Sigmoid colon (tissue), 7 donors: ENCODE results near the gene NOL9. TPM values are rescaled to one million over a fixed set of nuclear protein-coding genes. Genes with fewer than 3 reads are reported as not detected.

Source experiments
- DNase-seq: peaks from one replicate; pipeline ENCODE4 v3.0.0-alpha.2; 2019
- H3K27ac ChIP-seq, 4 donors: fragments of 200-600 bp; sonication (generic); one replicate each; pipeline ENCODE4 v1.5.1; 2016 to 2019; ENCODE audit warnings: mild to moderate bottlenecking in 1 of 4
- H3K27me3 ChIP-seq, 3 donors: fragments of 200-600 bp; sonication (generic); one replicate each; pipeline ENCODE4 v1.5.1; 2019; ENCODE audit warnings: mild to moderate bottlenecking in 1 of 3
- H3K36me3 ChIP-seq, 4 donors: fragments of 200-600 bp; sonication (generic); one replicate each; pipeline ENCODE4 v1.5.1; 2016 to 2019
- H3K4me1 ChIP-seq, 4 donors: fragments of 200-600 bp; sonication (generic); one replicate each; pipeline ENCODE4 v1.5.1; 2017 to 2019
- H3K4me3 ChIP-seq, 4 donors: fragments of 200-600 bp; sonication (generic); one replicate each; pipeline ENCODE4 v1.5.1; 2017 to 2019; ENCODE audit warnings: mild to moderate bottlenecking in 2 of 4, moderate library complexity in 1 of 4
- H3K9me3 ChIP-seq, 4 donors: fragments of 200-600 bp in 3 of 4; sonication (generic) in 3 of 4; one replicate each; pipeline versions ENCODE4 v1.5.1 to v1.6.1; 2013 to 2019
- EP300 ChIP-seq, 4 donors: sonication (generic); formaldehyde crosslinking; IDR thresholded peaks; one replicate each; pipeline ENCODE4 v1.6.1; 2017; ENCODE audit warnings: antibody characterized with exemption in 4 of 4
- POLR2A ChIP-seq, 2 donors: fragments of 450-650 bp; IDR thresholded peaks; one replicate each; pipeline ENCODE4 v1.6.1; 2016; ENCODE audit warnings: antibody characterized with exemption in 2 of 2, mild to moderate bottlenecking in 2 of 2, moderate library complexity in 2 of 2
- POLR2AphosphoS5 ChIP-seq, 4 donors: sonication (generic); formaldehyde crosslinking; IDR thresholded peaks; one replicate each; pipeline ENCODE4 v1.6.1; 2017; ENCODE audit warnings: antibody characterized with exemption in 4 of 4
- WGBS, 2 donors: extraction: QIAGEN DNeasy Blood & Tissue Kit; methylation state at CpG; one replicate each; pipeline ENCODE4 v1.1.7; 2013; 5-methylcytosine and 5-hydroxymethylcytosine counted together
- intact Hi-C: fragments of 100-400 bp; cut with DNase I; formaldehyde crosslinking; loops from one replicate; pipeline ENCODE4 v1.15.1; 2023
- polyA plus RNA-seq, 3 donors: library from polyadenylated mRNA; stranded (reverse); fragments of 200-250 nt; gene quantifications; one replicate each; pipeline ENCODE4 v1.2.3, GENCODE V29; 2013
- total RNA-seq, 4 donors: library from RNA; depleted of rRNA; stranded (reverse); fragments of >200 nt; gene quantifications; one replicate each; pipeline ENCODE4 v1.1.0, GENCODE V29; 2016
- TF ChIP-seq, protein P1 (sequence below), 4 experiments: fragments of 450-650 bp in 3 of 4; fragments of 200-600 bp in 1 of 4; IDR thresholded peaks; one replicate each; pipeline ENCODE4 v1.5.1; 2016 to 2019; ENCODE audit warnings: antibody characterized with exemption in 4 of 4, mild to moderate bottlenecking in 3 of 4, moderate library complexity in 2 of 4
- donor health status: healthy with polysubstance abuse.
- donor health status: Bipolar disorder and iron deficiency.
- donor health status: healthy.

Gene NOL9
- total and polyA plus RNA-seq, 7 donors, result 1.2 to 29.6 (median 17.3) TPM

DNA sequence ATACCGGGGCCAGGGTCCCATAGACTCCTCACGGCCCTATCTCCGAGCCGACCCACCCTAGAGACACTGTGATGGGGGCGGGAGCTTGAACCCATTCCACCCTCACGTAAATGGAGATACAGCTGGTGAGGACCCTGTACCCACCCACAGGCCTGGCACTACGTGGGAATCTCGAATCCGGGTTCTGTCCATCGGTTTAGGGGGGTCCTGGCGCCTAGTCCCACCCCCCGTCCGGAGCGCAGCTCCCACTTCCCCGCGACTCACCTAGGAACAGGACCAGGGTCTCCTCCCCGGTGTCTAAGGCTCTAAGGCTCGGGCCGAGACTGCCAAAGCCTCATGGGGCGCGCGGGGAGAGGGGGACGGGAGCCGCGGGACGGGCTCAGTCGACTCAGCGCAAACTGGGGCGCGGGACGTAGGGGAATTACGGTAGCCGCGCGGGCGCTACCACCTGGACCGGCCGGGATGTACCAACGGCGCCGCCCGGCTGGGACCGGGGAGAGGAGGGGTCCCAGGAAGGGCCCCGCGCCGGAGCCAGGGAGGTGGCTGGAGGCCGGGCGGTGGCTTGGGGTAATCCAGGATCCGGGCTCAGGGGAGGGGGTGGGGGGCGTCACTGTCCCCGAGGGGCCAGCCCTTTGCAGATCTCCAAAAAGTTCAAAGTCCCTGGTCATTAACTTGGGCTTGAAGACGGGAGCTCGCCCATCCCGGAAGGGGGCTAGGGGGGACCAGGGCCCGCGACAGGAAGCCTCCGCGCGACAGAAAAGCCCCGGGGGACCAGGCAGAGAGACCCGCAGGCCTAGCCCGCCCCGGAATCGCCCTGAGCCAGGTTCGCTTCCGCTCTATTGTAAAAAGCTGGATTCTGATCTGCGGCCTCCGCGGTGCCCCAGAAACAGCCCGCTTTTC, 63.9 kb downstream of the NOL9 start:
- peak overlapping the region; percentile 53 to 76 (median 60) for H3K27ac ChIP-seq
- WGBS, 2 donors, result 1% methylated on average over 70 of the region's 70 CpGs
- DNase-seq, result no peak

DNA sequence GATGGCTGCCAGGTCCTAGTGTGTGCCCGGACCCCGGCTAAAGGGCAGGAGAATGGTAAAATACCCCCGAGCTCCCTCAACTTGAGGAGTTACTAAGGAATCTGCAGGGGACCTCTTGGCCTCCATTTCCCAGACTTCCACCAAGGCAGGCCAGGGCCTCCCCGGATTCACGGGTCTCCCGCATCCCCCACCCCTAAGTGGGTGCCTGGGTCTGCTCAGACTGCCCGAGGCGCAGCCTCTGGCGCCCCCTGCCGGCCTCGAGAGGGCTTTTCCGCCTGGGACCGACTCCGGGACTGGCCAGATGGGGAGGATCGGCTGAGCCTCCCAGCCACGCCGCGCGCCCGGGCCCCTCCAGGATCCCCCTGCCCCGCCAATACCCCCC, 64.5 kb downstream of the NOL9 start:
- TF ChIP-seq, protein P1, sequence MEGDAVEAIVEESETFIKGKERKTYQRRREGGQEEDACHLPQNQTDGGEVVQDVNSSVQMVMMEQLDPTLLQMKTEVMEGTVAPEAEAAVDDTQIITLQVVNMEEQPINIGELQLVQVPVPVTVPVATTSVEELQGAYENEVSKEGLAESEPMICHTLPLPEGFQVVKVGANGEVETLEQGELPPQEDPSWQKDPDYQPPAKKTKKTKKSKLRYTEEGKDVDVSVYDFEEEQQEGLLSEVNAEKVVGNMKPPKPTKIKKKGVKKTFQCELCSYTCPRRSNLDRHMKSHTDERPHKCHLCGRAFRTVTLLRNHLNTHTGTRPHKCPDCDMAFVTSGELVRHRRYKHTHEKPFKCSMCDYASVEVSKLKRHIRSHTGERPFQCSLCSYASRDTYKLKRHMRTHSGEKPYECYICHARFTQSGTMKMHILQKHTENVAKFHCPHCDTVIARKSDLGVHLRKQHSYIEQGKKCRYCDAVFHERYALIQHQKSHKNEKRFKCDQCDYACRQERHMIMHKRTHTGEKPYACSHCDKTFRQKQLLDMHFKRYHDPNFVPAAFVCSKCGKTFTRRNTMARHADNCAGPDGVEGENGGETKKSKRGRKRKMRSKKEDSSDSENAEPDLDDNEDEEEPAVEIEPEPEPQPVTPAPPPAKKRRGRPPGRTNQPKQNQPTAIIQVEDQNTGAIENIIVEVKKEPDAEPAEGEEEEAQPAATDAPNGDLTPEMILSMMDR (IDR thresholded peaks at IDR 0.05), result peak; percentile 50 to 90 (median 71)
- TF ChIP-seq POLR2A (IDR thresholded peaks at IDR 0.05) (no peak), EP300 (IDR thresholded peaks at IDR 0.05) (no peak), POLR2AphosphoS5 (IDR thresholded peaks at IDR 0.05) (no peak)
- 9 to 12% methylated on average over 21 of the region's 21 CpGs for WGBS, 2 donors
- Histone ChIP-seq H3K27me3 (peaks cover 15 to 37% (median 16%) of the 10 kb centered on the region in 3 donors), H3K4me3 (peak overlapping the region; percentile 40 to 68 (median 52)), H3K4me1 (peaks cover 0 to 39% (median 35%) of the 10 kb centered on the region in 4 donors), H3K27ac (peak overlapping the region in 3 of 4 donors; percentile 53 to 76 (median 66)), H3K36me3 (no peaks in the 10 kb centered on the region), H3K9me3 (no peaks in the 10 kb centered on the region)
- intact Hi-C loops, result loop anchor here (5.0 kb wide), 1 partner anchor 158 kb away; no protein-coding TSS in a partner anchor
- no peak for DNase-seq

More for the DNA sequence above, 63.9 kb downstream of the NOL9 start:
- Histone ChIP-seq H3K4me1 (peaks cover 0 to 33% (median 29%) of the 10 kb centered on the region in 4 donors), H3K9me3 (no peaks in the 10 kb centered on the region), H3K4me3 (peak overlapping the region; percentile 40 to 68 (median 52)), H3K36me3 (no peaks in the 10 kb centered on the region), H3K27me3 (peaks cover 9 to 31% (median 10%) of the 10 kb centered on the region in 3 donors)
- TF ChIP-seq EP300 (IDR thresholded peaks at IDR 0.05) (no peak), POLR2A (IDR thresholded peaks at IDR 0.05) (no peak)
- TF ChIP-seq, protein P1 (IDR thresholded peaks at IDR 0.05), result peak in 2 of 4 experiments; percentile 6 to 28
- intact Hi-C loops, result no loop called here

DNA sequence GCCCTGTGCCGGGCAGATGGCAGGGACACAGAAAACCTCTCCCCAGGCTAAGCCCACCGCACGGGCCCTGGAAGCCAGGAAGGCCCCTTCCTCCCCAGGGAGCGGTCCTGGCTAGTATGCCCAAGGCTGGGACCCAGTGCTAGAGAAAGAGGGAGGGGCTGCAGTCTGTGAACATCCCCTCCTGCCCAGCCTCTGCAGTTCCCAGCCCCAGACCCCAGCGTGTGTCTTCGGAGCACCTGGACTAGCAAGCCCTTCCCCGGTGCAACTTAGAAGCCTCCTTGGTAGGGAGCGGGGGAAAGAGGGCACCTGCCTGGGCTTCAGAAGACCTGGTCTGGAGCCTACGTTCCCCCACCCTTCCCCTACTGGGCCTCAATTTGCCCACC, 64.9 kb downstream of the NOL9 start:
- H3K36me3 ChIP-seq, result no peaks in the 10 kb centered on the region
- no peak overlapping the region for H3K4me3 ChIP-seq
- H3K4me1 ChIP-seq, result peaks cover 0 to 40% (median 37%) of the 10 kb centered on the region in 4 donors
- no peak for TF ChIP-seq EP300 (IDR thresholded peaks at IDR 0.05)
- TF ChIP-seq, protein P1 (IDR thresholded peaks at IDR 0.05), result no peak
- no peak for TF ChIP-seq POLR2A (IDR thresholded peaks at IDR 0.05)
- no peak for TF ChIP-seq POLR2AphosphoS5 (IDR thresholded peaks at IDR 0.05)
- no peaks in the 10 kb centered on the region for H3K9me3 ChIP-seq
- DNase-seq, result no peak
- intact Hi-C loops, result loop anchor here (5.0 kb wide), 1 partner anchor 158 kb away; no protein-coding TSS in a partner anchor
- no peak overlapping the region for H3K27ac ChIP-seq
- peaks cover 16 to 41% (median 20%) of the 10 kb centered on the region in 3 donors for H3K27me3 ChIP-seq
- 35 to 82% methylated on average over 9 of the region's 9 CpGs for WGBS, 2 donors

GRCh38 chr1:6488602-6489382, 65.5 kb downstream of the NOL9 start:
- Histone ChIP-seq H3K36me3 (no peaks in the 10 kb centered on the region), H3K4me3 (no peak overlapping the region), H3K9me3 (no peaks in the 10 kb centered on the region), H3K27ac (no peak overlapping the region), H3K4me1 (peaks cover 0 to 40% (median 37%) of the 10 kb centered on the region in 4 donors), H3K27me3 (peaks cover 16 to 47% (median 22%) of the 10 kb centered on the region in 3 donors)
- DNase-seq, result no peak
- 47 to 74% methylated on average over 13 of the region's 13 CpGs for WGBS, 2 donors
- TF ChIP-seq POLR2AphosphoS5 (IDR thresholded peaks at IDR 0.05), result no peak
- TF ChIP-seq POLR2A (IDR thresholded peaks at IDR 0.05), result no peak
- TF ChIP-seq, protein P1 (IDR thresholded peaks at IDR 0.05), result no peak
- TF ChIP-seq EP300 (IDR thresholded peaks at IDR 0.05), result no peak
- intact Hi-C loops, result loop anchor here (5.0 kb wide), 1 partner anchor 159 kb away; no protein-coding TSS in a partner anchor
